Stimulated activated CD8-positive, alpha-beta memory T cell treated with anti-CD3 and anti-CD28 coated beads, Interleukin-12 subunit alpha, Interleukin-12 subunit beta, amount 100 ng/mL, for 4 hours (primary cell): ENCODE results near the gene MEGF8.
"Not testable (repeated sequence)": the region's sequence is repeated elsewhere in the genome, so short reads cannot be mapped to it uniquely, and the experiment has no call there.

ENCODE experiments used
- DNase-seq: peaks from one replicate; pipeline ENCODE4 v3.0.0-alpha.2; 2020; ENCODE audit warnings: low read depth

The MEGF8 gene

DNA sequence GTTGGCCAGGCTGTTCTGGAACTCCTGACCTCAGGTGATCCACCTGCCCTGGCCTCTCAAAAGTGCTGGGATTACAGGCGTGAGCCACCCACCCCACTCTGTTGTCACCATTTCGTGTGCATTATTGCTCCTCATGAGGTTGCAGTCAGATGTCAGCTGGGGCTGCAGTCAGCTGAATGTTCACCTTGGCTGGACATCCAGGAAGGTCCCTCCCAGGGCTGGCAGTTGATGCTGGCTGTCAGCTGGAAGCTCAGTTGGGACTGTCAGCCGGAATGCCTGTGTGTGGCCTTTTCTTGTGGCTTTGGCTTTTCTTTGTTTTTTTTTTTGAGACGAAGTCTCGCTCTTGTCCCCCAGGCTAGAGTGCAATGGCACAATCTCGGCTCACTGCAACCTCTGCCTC, 6.6 kb downstream of the MEGF8 start:
- no peak for DNase-seq

- no peak for DNase-seq
These were observed 7.6 kb downstream of the MEGF8 start for GRCh38 chr19:42333018-42333417.

DNA sequence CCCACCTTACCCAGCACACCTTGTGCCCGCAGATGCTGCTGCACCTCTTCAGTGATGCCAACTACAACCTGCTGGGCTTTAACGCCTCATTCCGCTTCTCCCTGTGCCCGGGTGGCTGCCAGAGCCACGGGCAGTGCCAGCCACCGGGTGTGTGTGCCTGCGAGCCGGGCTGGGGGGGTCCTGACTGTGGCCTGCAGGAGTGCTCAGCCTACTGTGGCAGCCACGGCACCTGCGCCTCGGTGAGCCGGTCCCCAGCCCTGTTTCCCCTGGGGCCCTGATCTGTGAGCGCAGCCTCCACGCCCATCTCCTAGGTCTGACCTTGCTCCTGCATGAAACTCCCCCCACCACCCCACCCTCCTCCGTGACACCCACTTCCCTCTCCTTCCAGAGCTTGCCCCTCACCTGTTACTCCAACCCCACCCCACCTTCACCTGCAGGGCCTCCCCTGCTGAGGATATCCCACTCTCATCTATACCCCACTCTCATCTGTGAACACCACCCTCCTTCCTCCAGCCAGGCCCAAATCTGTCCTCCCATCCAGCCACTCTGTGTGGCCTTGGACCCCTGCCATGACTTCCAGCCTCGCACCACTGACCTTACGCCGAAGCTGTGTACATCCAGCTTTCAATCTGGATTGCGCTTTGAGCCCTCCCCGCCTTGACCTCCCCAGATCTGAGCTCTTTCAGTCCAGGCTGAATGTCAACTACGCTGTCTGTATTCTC, 8.7 kb downstream of the MEGF8 start:
- no peak for DNase-seq

GRCh38 chr19:42334697-42335373, 9.4 kb downstream of the MEGF8 start:
- no peak for DNase-seq

GRCh38 chr19:42335374-42335936, 10.0 kb downstream of the MEGF8 start:
- no peak for DNase-seq

- no peak for DNase-seq
These were observed 10.5 kb downstream of the MEGF8 start for GRCh38 chr19:42335971-42336370.

GRCh38 chr19:42339126-42339860, 13.9 kb downstream of the MEGF8 start:
- DNase-seq, result not testable (repeated sequence)

- DNase-seq, result not testable (repeated sequence)
These were observed 14.5 kb downstream of the MEGF8 start for GRCh38 chr19:42339922-42340321.

DNA sequence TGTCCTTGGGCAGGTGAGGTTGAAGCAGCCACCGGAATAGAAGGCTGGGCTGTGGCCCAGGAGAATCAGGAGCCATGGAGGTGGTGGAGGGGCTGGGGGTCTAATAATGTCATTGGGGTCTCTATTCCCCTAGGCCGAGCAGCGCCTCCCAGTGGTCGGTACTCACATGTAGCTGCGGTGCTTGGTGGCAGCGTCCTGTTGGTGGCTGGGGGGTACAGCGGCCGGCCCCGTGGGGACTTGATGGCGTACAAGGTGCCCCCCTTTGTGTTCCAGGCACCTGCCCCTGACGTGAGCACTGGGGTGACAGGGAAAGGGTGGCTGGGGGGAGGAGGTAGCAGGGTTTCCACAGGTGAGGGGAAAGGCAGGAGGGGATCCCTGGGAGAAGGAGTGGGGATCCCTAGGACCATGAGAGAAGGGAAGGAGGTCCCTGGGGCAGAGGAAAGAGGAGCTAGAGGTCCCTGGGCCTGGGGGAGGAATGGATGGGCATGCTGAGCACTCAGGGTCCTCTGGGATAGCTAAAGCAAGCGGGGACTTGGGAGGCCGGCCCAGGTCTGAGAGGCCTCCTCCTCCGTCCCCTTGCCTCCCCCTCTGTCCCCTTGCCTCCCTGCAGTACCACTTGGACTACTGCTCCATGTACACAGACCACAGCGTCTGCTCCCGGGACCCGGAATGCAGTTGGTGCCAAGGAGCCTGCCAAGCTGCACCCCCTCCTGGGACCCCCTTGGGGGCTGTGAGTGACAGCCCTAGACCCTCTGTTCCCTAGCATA, 18.1 kb downstream of the MEGF8 start:
- DNase-seq, result no peak

GRCh38 chr19:42344336-42344893, 19.0 kb downstream of the MEGF8 start:
- DNase-seq, result no peak

DNA sequence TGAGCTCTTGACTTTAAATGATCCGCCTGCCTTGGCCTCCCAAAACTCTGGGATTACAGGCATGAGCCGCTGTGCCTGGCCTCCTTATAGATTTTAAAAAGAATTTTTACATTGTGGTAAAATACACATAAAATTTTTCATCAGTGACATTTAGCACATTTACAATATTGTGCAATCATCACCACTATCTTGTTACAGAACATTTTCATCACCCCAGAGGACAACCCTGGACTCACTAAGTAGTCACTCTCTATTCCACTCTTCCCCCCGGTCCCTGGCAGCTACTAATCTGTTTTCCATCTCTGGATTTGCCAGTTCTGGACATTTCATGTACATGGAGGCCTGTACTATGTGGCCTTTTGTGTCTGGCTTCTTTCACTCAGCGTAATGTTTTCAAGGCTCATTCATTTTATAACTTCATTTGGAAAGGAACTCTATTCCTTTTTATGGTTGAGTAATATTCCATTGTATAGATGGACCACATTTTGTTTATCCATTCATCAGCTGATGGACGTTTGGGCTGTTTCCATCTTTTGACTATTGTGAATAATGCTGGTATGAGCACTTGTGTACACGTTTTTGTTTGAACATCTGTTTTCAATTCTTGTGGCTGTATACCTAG, 19.9 kb downstream of the MEGF8 start:
- DNase-seq, result no peak

GRCh38 chr19:42348211-42348610, 22.8 kb downstream of the MEGF8 start:
- DNase-seq, result no peak

GRCh38 chr19:42349378-42350107, 24.1 kb downstream of the MEGF8 start:
- DNase-seq, result no peak

DNA sequence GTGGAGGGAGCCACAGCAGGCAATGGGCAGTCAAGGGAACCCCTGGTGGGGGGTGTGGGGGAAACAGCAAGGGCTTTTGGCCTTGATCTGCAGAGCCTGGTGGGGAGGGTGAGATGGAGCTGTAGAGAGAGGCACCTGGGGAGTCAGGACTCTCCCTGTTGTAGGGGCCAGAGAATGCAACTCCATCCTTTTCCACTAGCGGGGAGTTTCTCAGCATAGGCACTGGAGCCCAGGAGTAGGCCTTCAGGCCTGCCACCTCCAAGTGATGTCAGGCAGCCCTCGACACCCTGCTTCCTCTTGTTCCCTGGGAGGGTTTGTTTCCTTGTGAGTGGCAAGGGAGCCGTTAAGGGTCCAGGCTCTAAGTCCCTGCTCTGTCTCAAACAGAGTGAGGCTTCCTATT, 25.0 kb downstream of the MEGF8 start:
- DNase-seq, result no peak

- DNase-seq, result no peak
These were observed 25.8 kb downstream of the MEGF8 start for GRCh38 chr19:42351079-42351735.

- no peak for DNase-seq
These were observed 27.1 kb downstream of the MEGF8 start for GRCh38 chr19:42352301-42353259.

DNA sequence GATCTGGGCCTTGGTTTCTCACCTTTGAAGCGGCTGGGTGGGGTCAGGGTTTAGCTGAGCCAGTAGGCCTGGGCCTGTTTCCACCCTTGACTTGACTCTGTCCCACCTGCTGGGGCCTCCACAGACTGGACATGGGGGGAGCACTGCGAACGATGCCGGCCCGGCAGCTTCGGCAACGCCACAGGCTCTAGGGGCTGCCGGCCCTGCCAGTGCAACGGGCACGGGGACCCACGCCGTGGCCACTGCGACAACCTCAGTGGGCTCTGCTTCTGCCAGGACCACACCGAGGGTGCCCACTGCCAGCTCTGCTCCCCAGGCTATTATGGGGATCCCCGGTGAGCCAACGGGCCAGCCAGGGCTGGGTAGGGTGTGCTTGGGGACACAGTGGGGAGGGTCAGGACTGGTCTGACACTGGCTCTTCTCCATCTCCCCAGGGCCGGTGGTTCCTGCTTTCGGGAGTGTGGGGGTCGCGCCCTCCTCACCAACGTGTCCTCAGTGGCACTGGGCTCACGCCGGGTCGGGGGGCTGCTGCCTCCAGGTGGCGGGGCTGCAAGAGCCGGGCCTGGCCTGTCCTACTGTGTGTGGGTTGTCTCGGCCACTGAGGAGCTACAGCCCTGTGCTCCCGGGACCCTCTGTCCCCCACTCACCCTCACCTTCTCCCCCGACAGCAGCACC, 28.0 kb downstream of the MEGF8 start:
- DNase-seq, result no peak

GRCh38 chr19:42355896-42356295, 30.5 kb downstream of the MEGF8 start:
- DNase-seq, result no peak
